Measurements from ENCODE around the gene TAT.

- TF ChIP-seq POLR2A (IDR thresholded peaks at IDR 0.05; ENCODE audit: low read length) (no peak), GATA1 (IDR thresholded peaks at IDR 0.05; ENCODE audit: low read depth, low read length) (no peak)
Observed at GRCh38 chr16:71528257-71528656, 48.6 kb downstream of the TAT start.

Data from erythroblast (primary cell).